ENCODE results near the gene HOXB5. TPM values are rescaled to one million over a fixed set of nuclear protein-coding genes. Genes with fewer than 3 reads are reported as not detected.

Gene HOXB5
- polyA plus RNA-seq, 4 donors, result 5.8 to 9.8 TPM; not detected in 2

DNA sequence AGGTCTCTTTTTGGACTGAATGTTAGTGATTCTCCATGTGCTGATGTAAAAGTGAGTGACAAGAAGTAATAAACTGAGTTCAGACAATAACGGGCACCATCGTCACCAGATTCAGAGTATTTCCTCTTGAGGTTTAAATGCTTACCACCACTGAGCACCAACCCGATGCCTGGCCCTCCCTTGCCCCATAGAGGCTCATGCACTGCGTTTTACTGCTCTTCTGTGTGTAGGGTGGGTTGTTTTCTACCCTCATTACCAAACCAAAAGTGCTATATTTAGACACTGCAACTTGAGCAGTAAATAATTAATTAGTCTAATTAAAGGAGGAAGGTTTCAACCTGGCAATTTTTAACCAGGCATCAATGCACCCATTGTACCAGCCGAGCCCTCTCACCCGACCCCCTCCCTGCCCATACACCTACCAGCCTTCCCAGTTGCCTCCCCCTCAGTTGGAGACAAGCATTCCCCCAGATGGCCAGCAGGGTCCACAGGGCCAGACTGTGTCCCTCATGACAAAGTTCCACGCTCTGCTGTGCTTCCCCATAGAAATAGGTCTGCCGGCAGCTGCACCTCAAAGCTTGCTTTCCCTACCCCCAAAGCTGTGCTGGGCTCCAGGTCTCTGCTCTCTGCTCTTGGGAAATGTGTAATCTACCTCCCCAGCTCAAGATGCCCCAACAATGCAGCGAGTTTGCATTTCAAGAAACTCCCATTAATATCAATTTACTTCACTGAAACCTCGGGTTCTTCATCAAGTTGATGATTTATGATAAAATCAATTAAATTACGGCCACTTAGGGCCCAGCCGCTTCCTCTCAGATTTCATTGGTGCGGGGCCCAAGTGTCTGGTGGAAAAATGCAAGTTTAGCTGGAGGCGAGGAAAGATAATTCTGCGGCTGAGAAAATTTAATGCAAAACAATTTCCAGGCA lies 31.4 kb downstream of the HOXB5 start:
- WGBS, 3 donors, result 31 to 47% (median 45%) methylated on average over 15 of the region's 15 CpGs
- peak overlapping the region in 2 of 3 donors; percentile 43 to 62 for H3K27ac ChIP-seq (ENCODE audit: low read depth in 1 of 3, low read length in 2 of 3)
- FAIRE-seq (no peak), DNase-seq (no peak)
- H3K9me3 ChIP-seq (ENCODE audit: control insufficient read depth in 2 of 2, insufficient read depth in 1 of 2, low read depth in 1 of 2, low read length in 1 of 2), result no peaks in the 10 kb centered on the region
- H3K4me1 ChIP-seq (ENCODE audit: control insufficient read depth in 3 of 3, insufficient read depth in 2 of 3, low read depth in 1 of 3, low read length in 2 of 3), result peaks cover 0 to 49% (median 4%) of the 10 kb centered on the region in 3 donors
- H3K4me3 ChIP-seq (ENCODE audit: low read depth in 1 of 3, low read length in 3 of 3), result no peak overlapping the region
- H3K27me3 ChIP-seq (ENCODE audit: control insufficient read depth in 3 of 3, insufficient read depth in 3 of 3, low read length in 3 of 3), result peaks cover 0 to 91% (median 0%) of the 10 kb centered on the region in 3 donors
- peaks cover 0 to 36% (median 0%) of the 10 kb centered on the region in 3 donors for H3K36me3 ChIP-seq (ENCODE audit: control insufficient read depth in 3 of 3, insufficient read depth in 2 of 3, low read depth in 1 of 3, low read length in 3 of 3)

DNA sequence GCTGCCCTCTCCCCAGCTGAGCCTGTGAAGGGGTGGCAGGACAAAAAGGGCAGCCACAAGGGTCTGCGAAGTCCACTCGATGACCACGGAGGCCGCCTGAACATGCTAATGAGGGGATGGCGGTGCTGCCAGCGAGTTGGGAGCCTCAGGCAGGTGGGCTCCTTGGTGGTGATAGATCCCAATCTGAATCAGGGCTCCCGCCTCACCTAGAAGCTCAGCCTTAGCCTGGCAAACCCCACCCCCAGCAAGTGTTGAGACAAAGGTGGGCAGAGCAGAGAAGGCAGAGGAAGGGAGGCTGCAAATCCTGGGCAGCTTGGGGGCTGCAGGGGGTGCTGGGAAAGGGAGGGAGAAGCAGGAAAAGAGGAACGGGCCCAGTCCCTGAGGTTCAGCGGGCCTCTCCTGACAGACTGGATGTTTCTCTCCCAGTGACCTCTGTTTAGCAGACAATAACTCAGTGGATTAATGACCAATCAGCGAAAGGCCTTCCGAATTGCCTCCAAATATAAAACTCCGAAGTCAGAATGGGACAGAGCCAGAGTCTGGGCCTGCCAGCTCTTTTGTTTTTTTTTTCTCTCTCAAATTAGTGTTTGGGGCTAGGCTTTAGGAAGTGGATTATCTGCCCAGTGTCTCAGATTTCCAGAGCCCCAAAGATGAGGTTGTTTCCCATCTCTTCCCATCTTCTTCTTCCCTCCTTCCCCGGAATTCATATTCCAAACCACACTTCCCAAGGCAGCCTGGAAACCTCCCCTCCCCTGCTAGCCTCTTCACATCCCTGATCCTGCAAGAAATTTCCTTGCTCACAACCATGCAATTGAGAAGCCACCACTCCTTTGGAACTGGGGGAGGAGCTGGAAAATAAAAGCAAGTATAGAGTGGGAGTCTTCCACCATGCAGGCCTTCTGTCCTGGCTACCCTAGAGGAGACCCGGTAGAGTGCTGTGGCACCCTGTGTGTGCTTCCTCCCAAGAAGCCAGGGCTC lies 33.5 kb downstream of the HOXB5 start:
- no peak overlapping the region for H3K4me3 ChIP-seq (ENCODE audit: low read depth in 1 of 3, low read length in 3 of 3)
- WGBS, 3 donors, result 59 to 67% (median 63%) methylated on average over 14 of the region's 14 CpGs
- no peaks in the 10 kb centered on the region for H3K9me3 ChIP-seq (ENCODE audit: control insufficient read depth in 2 of 2, insufficient read depth in 1 of 2, low read depth in 1 of 2, low read length in 1 of 2)
- peak overlapping the region in 2 of 3 donors; percentile 56 to 82 for H3K27ac ChIP-seq (ENCODE audit: low read depth in 1 of 3, low read length in 2 of 3)
- H3K4me1 ChIP-seq (ENCODE audit: control insufficient read depth in 3 of 3, insufficient read depth in 2 of 3, low read depth in 1 of 3, low read length in 2 of 3), result peaks cover 0 to 44% (median 0%) of the 10 kb centered on the region in 3 donors
- FAIRE-seq (no peak), DNase-seq (no peak)
- H3K27me3 ChIP-seq (ENCODE audit: control insufficient read depth in 3 of 3, insufficient read depth in 3 of 3, low read length in 3 of 3), result peaks cover 0 to 87% (median 0%) of the 10 kb centered on the region in 3 donors
- H3K36me3 ChIP-seq (ENCODE audit: control insufficient read depth in 3 of 3, insufficient read depth in 2 of 3, low read depth in 1 of 3, low read length in 3 of 3), result peaks cover 0 to 35% (median 0%) of the 10 kb centered on the region in 3 donors

DNA sequence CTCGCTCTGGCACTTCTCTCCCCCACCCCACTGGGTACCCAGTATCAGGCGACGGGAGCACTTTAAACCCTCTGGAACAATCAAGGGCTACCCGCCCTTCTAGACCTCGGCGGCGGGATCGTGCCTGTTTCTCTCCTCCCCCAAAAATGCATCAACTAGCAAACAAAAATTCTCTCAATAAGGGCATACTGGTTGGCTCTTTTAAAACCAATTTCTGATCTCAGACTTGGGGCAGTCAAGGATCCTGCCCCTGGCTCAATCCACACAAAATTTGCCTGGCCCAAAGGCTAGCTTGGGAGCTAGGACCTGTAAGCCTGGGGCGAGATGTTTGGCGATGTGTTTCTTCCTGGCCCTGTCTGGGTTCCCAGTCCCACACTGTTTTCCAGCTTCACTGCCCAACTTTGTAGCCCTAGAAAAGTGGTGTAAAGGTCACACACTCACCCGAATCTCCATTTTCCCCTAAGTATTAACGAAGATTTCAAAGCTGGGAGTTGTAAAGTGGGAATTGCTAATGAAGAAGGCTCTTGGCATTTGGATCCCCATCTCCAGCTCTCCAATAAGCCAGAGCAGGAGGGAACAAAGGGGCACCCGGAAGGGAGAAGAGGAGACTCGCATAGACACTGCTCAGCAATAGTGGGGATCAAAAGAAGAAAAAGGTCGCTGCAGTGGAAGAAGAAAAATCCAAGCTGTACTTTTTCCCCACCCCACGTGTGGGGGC lies 34.3 kb downstream of the HOXB5 start:
- WGBS, 3 donors, result 36 to 51% (median 50%) methylated on average over 16 of the region's 16 CpGs
- H3K36me3 ChIP-seq (ENCODE audit: control insufficient read depth in 3 of 3, insufficient read depth in 2 of 3, low read depth in 1 of 3, low read length in 3 of 3), result peaks cover 0 to 35% (median 0%) of the 10 kb centered on the region in 3 donors
- peaks cover 0 to 48% (median 0%) of the 10 kb centered on the region in 3 donors for H3K4me1 ChIP-seq (ENCODE audit: control insufficient read depth in 3 of 3, insufficient read depth in 2 of 3, low read depth in 1 of 3, low read length in 2 of 3)
- DNase-seq (no peak), FAIRE-seq (no peak)
- peaks cover 0 to 87% (median 0%) of the 10 kb centered on the region in 3 donors for H3K27me3 ChIP-seq (ENCODE audit: control insufficient read depth in 3 of 3, insufficient read depth in 3 of 3, low read length in 3 of 3)
- peak overlapping the region in 2 of 3 donors; percentile 56 to 82 for H3K27ac ChIP-seq (ENCODE audit: low read depth in 1 of 3, low read length in 2 of 3)
- no peak overlapping the region for H3K4me3 ChIP-seq (ENCODE audit: low read depth in 1 of 3, low read length in 3 of 3)
- no peaks in the 10 kb centered on the region for H3K9me3 ChIP-seq (ENCODE audit: control insufficient read depth in 2 of 2, insufficient read depth in 1 of 2, low read depth in 1 of 2, low read length in 1 of 2)

DNA sequence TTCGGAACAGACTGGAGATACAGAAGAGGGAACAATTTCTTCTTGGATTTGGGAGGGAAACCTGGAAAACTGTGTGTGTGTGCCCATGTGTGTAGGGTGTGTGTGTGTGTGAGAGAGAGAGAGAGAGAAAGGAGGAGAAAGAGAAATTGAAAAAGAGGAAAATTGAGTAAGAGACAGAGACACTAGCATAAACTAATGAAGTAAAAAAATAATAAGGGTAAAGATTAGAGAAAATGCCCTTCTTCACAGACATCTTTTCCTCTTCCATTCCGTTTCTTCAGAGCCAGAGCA lies 34.8 kb downstream of the HOXB5 start:
- Histone ChIP-seq H3K27me3 (ENCODE audit: control insufficient read depth in 3 of 3, insufficient read depth in 3 of 3, low read length in 3 of 3) (peaks cover 0 to 90% (median 0%) of the 10 kb centered on the region in 3 donors), H3K36me3 (ENCODE audit: control insufficient read depth in 3 of 3, insufficient read depth in 2 of 3, low read depth in 1 of 3, low read length in 3 of 3) (peaks cover 0 to 36% (median 0%) of the 10 kb centered on the region in 3 donors), H3K4me1 (ENCODE audit: control insufficient read depth in 3 of 3, insufficient read depth in 2 of 3, low read depth in 1 of 3, low read length in 2 of 3) (peaks cover 0 to 49% (median 0%) of the 10 kb centered on the region in 3 donors), H3K4me3 (ENCODE audit: low read depth in 1 of 3, low read length in 3 of 3) (no peak overlapping the region), H3K9me3 (ENCODE audit: control insufficient read depth in 2 of 2, insufficient read depth in 1 of 2, low read depth in 1 of 2, low read length in 1 of 2) (no peaks in the 10 kb centered on the region), H3K27ac (ENCODE audit: low read depth in 1 of 3, low read length in 2 of 3) (peak overlapping the region in 2 of 3 donors; percentile 56 to 82)
- FAIRE-seq, result no peak
- DNase-seq, result no peak
- 59 to 72% (median 61%) methylated on average over 2 of the region's 2 CpGs for WGBS, 3 donors

DNA sequence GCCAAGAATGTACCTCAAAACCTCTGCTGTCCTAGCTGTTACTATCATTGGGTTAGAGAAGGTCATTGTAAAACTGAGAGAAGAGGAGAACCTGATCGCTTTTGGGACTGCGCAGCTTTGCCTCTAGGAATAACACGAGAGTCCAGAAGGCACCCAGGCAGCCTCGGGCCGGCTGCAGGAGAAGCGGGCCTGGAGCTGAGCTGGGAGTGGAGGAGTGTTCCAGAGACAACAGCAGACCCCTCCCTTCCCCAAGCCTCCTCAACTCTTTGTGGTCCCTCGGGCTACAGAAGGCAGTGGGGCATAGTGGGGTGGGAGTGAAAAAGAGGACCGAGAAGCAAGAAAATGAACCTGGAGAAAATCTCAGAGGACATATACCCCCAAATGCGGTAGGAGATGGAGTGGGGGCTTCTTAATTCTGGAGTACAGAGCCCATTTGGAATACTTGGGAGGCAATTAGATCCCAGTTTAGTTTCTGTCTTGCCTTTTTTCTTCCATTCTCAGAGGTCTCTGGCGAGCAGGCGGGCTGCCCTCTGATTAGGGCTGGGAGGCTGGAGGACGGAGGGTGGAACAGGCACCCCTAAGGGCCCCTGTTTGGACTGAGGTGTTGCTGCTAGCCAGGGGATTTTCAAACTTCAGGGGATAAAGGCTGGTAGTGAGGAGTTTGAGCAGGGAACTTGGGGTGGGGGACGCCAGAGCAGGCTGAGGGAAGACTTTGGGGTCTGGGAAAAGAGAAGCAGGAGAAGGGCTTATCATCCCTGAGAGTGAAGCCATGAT lies 35.3 kb downstream of the HOXB5 start:
- Histone ChIP-seq H3K27me3 (ENCODE audit: control insufficient read depth in 3 of 3, insufficient read depth in 3 of 3, low read length in 3 of 3) (peaks cover 0 to 87% (median 0%) of the 10 kb centered on the region in 3 donors), H3K27ac (ENCODE audit: low read depth in 1 of 3, low read length in 2 of 3) (peak overlapping the region in 2 of 3 donors; percentile 63 to 82), H3K9me3 (ENCODE audit: control insufficient read depth in 2 of 2, insufficient read depth in 1 of 2, low read depth in 1 of 2, low read length in 1 of 2) (no peaks in the 10 kb centered on the region), H3K4me1 (ENCODE audit: control insufficient read depth in 3 of 3, insufficient read depth in 2 of 3, low read depth in 1 of 3, low read length in 2 of 3) (peaks cover 0 to 49% (median 0%) of the 10 kb centered on the region in 3 donors), H3K4me3 (ENCODE audit: low read depth in 1 of 3, low read length in 3 of 3) (no peak overlapping the region), H3K36me3 (ENCODE audit: control insufficient read depth in 3 of 3, insufficient read depth in 2 of 3, low read depth in 1 of 3, low read length in 3 of 3) (peaks cover 0 to 34% (median 0%) of the 10 kb centered on the region in 3 donors)
- WGBS, 3 donors, result 61 to 75% (median 68%) methylated on average over 13 of the region's 13 CpGs
- FAIRE-seq (no peak), DNase-seq (no peak)

DNA sequence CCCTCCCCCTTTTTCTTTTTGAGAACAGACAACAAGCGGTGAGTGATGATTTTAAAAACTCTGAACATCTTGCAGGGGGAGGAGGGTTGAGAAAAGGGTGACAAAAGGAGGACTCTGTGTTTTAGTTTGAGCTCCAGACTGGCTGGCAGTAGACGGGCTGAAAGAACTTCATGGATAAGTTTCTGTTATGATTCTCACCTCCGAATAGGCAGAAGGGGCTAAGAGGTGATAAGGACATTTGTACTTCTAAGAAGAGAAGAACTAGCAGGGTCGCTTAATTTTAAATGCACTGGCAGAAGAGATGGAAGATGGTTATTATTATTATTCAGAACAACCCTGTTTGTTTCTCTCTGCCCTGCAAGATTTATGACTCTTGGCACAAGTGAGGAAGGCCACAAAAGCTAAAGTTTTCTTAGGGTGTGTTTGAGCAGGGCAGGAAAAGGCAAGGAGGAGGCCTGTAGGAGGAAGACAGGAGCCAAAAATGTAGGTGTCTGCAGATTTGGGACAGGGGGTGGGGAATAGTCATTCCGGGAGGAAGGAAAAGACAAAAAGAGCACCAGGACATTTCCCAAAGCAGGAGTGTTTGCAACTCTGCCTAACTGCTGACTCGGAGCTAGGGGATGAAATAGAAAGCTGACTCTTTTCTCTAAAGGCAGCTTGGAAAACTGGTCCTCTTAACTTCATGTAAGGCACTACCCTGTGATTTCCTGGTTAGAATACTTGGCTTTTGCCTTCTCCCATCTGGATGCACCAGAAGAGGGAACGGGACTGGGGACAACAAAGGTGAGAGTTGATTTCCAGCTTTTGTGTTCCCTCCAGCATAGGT lies 36.8 kb downstream of the HOXB5 start:
- FAIRE-seq (no peak), DNase-seq (no peak)
- Histone ChIP-seq H3K9me3 (ENCODE audit: control insufficient read depth in 2 of 2, insufficient read depth in 1 of 2, low read depth in 1 of 2, low read length in 1 of 2) (no peaks in the 10 kb centered on the region), H3K4me1 (ENCODE audit: control insufficient read depth in 3 of 3, insufficient read depth in 2 of 3, low read depth in 1 of 3, low read length in 2 of 3) (peaks cover 0 to 46% (median 0%) of the 10 kb centered on the region in 3 donors), H3K36me3 (ENCODE audit: control insufficient read depth in 3 of 3, insufficient read depth in 2 of 3, low read depth in 1 of 3, low read length in 3 of 3) (peaks cover 0 to 36% (median 0%) of the 10 kb centered on the region in 3 donors), H3K27me3 (ENCODE audit: control insufficient read depth in 3 of 3, insufficient read depth in 3 of 3, low read length in 3 of 3) (peaks cover 0 to 86% (median 0%) of the 10 kb centered on the region in 3 donors), H3K27ac (ENCODE audit: low read depth in 1 of 3, low read length in 2 of 3) (peak overlapping the region in 2 of 3 donors; percentile 63 to 82), H3K4me3 (ENCODE audit: low read depth in 1 of 3, low read length in 3 of 3) (no peak overlapping the region)
- WGBS, 3 donors, result 39 to 48% (median 41%) methylated on average over 7 of the region's 7 CpGs

DNA sequence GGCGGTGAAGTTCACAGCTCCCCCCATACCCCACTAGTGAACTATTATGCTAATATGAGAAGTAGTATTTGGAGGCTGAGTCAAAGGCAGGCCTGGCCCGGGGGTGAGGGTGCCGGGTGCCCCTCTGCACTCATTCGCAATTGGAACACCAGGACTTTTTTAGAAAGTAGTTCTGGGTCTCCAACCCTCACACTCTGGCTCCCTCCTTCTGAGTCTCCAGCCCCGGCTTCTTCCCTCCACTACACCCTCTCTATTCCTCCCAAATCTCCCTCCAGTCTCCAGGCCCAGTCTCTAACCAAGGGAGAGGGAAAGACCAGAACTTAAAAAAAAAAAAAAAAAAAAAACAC lies 37.4 kb downstream of the HOXB5 start:
- Histone ChIP-seq H3K27ac (ENCODE audit: low read depth in 1 of 3, low read length in 2 of 3) (peak overlapping the region in 2 of 3 donors; percentile 63 to 84), H3K4me1 (ENCODE audit: control insufficient read depth in 3 of 3, insufficient read depth in 2 of 3, low read depth in 1 of 3, low read length in 2 of 3) (peaks cover 0 to 47% (median 0%) of the 10 kb centered on the region in 3 donors), H3K27me3 (ENCODE audit: control insufficient read depth in 3 of 3, insufficient read depth in 3 of 3, low read length in 3 of 3) (peaks cover 0 to 86% (median 2%) of the 10 kb centered on the region in 3 donors), H3K36me3 (ENCODE audit: control insufficient read depth in 3 of 3, insufficient read depth in 2 of 3, low read depth in 1 of 3, low read length in 3 of 3) (peaks cover 0 to 35% (median 0%) of the 10 kb centered on the region in 3 donors), H3K4me3 (ENCODE audit: low read depth in 1 of 3, low read length in 3 of 3) (no peak overlapping the region), H3K9me3 (ENCODE audit: control insufficient read depth in 2 of 2, insufficient read depth in 1 of 2, low read depth in 1 of 2, low read length in 1 of 2) (no peaks in the 10 kb centered on the region)
- no peak for FAIRE-seq
- DNase-seq, result no peak
- WGBS, 3 donors, result 57 to 71% (median 61%) methylated on average over 5 of the region's 5 CpGs

Measured in small intestine (tissue), 7 donors.